ENCODE results near the gene APOA4. TPM values are rescaled to one million over a fixed set of nuclear protein-coding genes. Genes with fewer than 3 reads are reported as not detected.

The APOA4 gene
- total and polyA plus RNA-seq, 2 of the 13 experiments (the other 11 are each of a cell fraction or from before 2014, with no cell fraction given) = 3.8 to 7.2 TPM

DNA sequence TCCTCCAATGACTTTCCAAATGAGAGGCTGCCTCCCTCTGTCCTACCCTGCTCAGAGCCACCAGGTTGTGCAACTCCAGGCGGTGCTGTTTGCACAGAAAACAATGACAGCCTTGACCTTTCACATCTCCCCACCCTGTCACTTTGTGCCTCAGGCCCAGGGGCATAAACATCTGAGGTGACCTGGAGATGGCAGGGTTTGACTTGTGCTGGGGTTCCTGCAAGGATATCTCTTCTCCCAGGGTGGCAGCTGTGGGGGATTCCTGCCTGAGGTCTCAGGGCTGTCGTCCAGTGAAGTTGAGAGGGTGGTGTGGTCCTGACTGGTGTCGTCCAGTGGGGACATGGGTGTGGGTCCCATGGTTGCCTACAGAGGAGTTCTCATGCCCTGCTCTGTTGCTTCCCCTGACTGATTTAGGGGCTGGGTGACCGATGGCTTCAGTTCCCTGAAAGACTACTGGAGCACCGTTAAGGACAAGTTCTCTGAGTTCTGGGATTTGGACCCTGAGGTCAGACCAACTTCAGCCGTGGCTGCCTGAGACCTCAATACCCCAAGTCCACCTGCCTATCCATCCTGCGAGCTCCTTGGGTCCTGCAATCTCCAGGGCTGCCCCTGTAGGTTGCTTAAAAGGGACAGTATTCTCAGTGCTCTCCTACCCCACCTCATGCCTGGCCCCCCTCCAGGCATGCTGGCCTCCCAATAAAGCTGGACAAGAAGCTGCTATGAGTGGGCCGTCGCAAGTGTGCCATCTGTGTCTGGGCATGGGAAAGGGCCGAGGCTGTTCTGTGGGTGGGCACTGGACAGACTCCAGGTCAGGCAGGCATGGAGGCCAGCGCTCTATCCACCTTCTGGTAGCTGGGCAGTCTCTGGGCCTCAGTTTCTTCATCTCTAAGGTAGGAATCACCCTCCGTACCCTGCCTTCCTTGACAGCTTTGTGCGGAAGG, 9.5 kb upstream of the APOA4 start (continued):
- TF ChIP-seq DDIT3 (CRISPR knock-in tag; IDR thresholded peaks at IDR 0.05) = no peak
- TF ChIP-seq ZNF446 (CRISPR knock-in tag; IDR thresholded peaks at IDR 0.05) = 0 out of 2 replicates have a peak, but pooled peaks have one; percentile 58
- no peak for TF ChIP-seq PRPF4 (IDR thresholded peaks at IDR 0.05; ENCODE audit: low read depth, low read length, poor library complexity, severe bottlenecking)
- TF ChIP-seq MLLT10 (CRISPR knock-in tag; IDR thresholded peaks at IDR 0.05) = 0 out of 2 replicates have a peak, but pooled peaks have one; percentile 51
- peak; percentile 96 for TF ChIP-seq SAP130 (CRISPR knock-in tag; IDR thresholded peaks at IDR 0.05; ENCODE audit: low read depth)
- no peak for TF ChIP-seq ZNF10 (CRISPR knock-in tag; IDR thresholded peaks at IDR 0.05; ENCODE audit: borderline replicate concordance, low read depth)
- peak; percentile 37; the same call in 1 of the 2 replicates for TF ChIP-seq ZNF747 (CRISPR knock-in tag; IDR thresholded peaks at IDR 0.05; ENCODE audit: borderline replicate concordance)
- no peak for TF ChIP-seq ZFYVE20 (CRISPR knock-in tag; IDR thresholded peaks at IDR 0.05; ENCODE audit: borderline replicate concordance, low read depth)
- peak; percentile 73 for TF ChIP-seq KMT2A (CRISPR knock-in tag; IDR thresholded peaks at IDR 0.05)
- TF ChIP-seq, protein P1, sequence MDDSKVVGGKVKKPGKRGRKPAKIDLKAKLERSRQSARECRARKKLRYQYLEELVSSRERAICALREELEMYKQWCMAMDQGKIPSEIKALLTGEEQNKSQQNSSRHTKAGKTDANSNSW (CRISPR knock-in tag; IDR thresholded peaks at IDR 0.05; ENCODE audit: borderline replicate concordance) = no peak
- TF ChIP-seq ZKSCAN8 (CRISPR knock-in tag; IDR thresholded peaks at IDR 0.05; ENCODE audit: borderline replicate concordance) = peak; percentile 96; the same call in 1 of the 2 replicates
- no peak for TF ChIP-seq MAFG (CRISPR knock-in tag; IDR thresholded peaks at IDR 0.05)
- TF ChIP-seq DR1 (CRISPR knock-in tag; IDR thresholded peaks at IDR 0.05) = no peak
- TF ChIP-seq NR1H2 (CRISPR knock-in tag; IDR thresholded peaks at IDR 0.05; ENCODE audit: borderline replicate concordance, low read depth) = no peak
- TF ChIP-seq, protein P2, sequence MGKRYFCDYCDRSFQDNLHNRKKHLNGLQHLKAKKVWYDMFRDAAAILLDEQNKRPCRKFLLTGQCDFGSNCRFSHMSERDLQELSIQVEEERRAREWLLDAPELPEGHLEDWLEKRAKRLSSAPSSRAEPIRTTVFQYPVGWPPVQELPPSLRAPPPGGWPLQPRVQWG (CRISPR knock-in tag; IDR thresholded peaks at IDR 0.05; ENCODE audit: borderline replicate concordance, low read depth) = no peak
- TF ChIP-seq TERF1 (CRISPR knock-in tag; IDR thresholded peaks at IDR 0.05) = no peak
- TF ChIP-seq, protein P3, sequence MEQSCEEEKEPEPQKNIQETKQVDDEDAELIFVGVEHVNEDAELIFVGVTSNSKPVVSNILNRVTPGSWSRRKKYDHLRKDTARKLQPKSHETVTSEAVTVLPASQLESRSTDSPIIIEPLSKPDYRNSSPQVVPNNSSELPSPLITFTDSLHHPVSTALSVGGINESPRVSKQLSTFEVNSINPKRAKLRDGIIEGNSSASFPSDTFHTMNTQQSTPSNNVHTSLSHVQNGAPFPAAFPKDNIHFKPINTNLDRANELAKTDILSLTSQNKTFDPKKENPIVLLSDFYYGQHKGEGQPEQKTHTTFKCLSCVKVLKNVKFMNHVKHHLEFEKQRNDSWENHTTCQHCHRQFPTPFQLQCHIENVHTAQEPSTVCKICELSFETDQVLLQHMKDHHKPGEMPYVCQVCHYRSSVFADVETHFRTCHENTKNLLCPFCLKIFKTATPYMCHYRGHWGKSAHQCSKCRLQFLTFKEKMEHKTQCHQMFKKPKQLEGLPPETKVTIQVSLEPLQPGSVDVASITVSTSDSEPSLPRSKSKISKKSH (CRISPR knock-in tag; IDR thresholded peaks at IDR 0.05; ENCODE audit: borderline replicate concordance) = no peak; the same call in 1 of the 2 replicates
- no peak for TF ChIP-seq NFIC (IDR thresholded peaks at IDR 0.05; ENCODE audit: low read length)
- 0 out of 2 replicates have a peak, but pooled peaks have one; percentile 43 for TF ChIP-seq NRL (CRISPR knock-in tag; IDR thresholded peaks at IDR 0.05; ENCODE audit: borderline replicate concordance)
- TF ChIP-seq KAT8 (CRISPR knock-in tag; IDR thresholded peaks at IDR 0.05) = peak; percentile 86
- no peak; the same call in 1 of the 2 replicates for TF ChIP-seq ZNF773 (CRISPR knock-in tag; IDR thresholded peaks at IDR 0.05; ENCODE audit: borderline replicate concordance)
- peak; percentile 89; the same call in 1 of the 2 replicates for TF ChIP-seq ZNF414 (CRISPR knock-in tag; IDR thresholded peaks at IDR 0.05)
- TF ChIP-seq ARNT2 (CRISPR knock-in tag; IDR thresholded peaks at IDR 0.05; ENCODE audit: low read depth) = peak; percentile 71

Measured in HepG2 (cell line).